ENCODE results near the gene TRIP11.

- TF ChIP-seq, protein P1, sequence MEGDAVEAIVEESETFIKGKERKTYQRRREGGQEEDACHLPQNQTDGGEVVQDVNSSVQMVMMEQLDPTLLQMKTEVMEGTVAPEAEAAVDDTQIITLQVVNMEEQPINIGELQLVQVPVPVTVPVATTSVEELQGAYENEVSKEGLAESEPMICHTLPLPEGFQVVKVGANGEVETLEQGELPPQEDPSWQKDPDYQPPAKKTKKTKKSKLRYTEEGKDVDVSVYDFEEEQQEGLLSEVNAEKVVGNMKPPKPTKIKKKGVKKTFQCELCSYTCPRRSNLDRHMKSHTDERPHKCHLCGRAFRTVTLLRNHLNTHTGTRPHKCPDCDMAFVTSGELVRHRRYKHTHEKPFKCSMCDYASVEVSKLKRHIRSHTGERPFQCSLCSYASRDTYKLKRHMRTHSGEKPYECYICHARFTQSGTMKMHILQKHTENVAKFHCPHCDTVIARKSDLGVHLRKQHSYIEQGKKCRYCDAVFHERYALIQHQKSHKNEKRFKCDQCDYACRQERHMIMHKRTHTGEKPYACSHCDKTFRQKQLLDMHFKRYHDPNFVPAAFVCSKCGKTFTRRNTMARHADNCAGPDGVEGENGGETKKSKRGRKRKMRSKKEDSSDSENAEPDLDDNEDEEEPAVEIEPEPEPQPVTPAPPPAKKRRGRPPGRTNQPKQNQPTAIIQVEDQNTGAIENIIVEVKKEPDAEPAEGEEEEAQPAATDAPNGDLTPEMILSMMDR (IDR thresholded peaks at IDR 0.05): no peak
- TF ChIP-seq POLR2A (IDR thresholded peaks at IDR 0.05): no peak
Measured at GRCh38 chr14:92033433-92033832, 6.4 kb downstream of the TRIP11 start.
